WTC11 (cell line): ENCODE results near the gene HS2ST1. TPM values are rescaled to one million over a fixed set of nuclear protein-coding genes. Genes with fewer than 3 reads are reported as not detected.

Source experiments
- ATAC-seq: fragments of 200-7000 bp; cut with Tn5 transposase; 2 replicates; pipeline ENCODE4 v1.10.0; 2021; ENCODE audit warnings: mild to moderate bottlenecking, moderate library complexity
- CTCF ChIA-PET: fragments of 300-600 bp; sonication (Branson Sonifier 250); formaldehyde crosslinking; loops from one replicate; lab custom pipeline; 2021; ENCODE audit warnings: antibody characterized with exemption; lab: Charles Lee
- POLR2A ChIA-PET: fragments of 350-600 bp; sonication (Branson Sonifier 250); formaldehyde crosslinking; loops from one replicate; lab custom pipeline; 2021; ENCODE audit warnings: antibody characterized with exemption; lab: Charles Lee
- DNase-seq: peaks from one replicate; pipeline ENCODE4 v3.0.0; 2021; ENCODE audit warnings: low spot score
- H3K27ac Mint-ChIP-seq: 2 replicates; pipeline ENCODE4 v1.8.0; 2021; ENCODE audit warnings: mixed read lengths
- H3K27me3 Mint-ChIP-seq: 2 replicates; pipeline ENCODE4 v1.8.0; 2021; ENCODE audit warnings: low read depth, mild to moderate bottlenecking, moderate library complexity, mixed read lengths
- H3K36me3 Mint-ChIP-seq: 2 replicates; pipeline ENCODE4 v1.8.0; 2021; ENCODE audit warnings: mixed read lengths
- H3K4me1 Mint-ChIP-seq: 2 replicates; pipeline ENCODE4 v1.8.0; 2022; ENCODE audit warnings: mixed read lengths
- H3K4me3 Mint-ChIP-seq: 2 replicates; pipeline ENCODE4 v1.8.0; 2021; ENCODE audit warnings: mild to moderate bottlenecking, moderate library complexity, mixed read lengths
- H3K9me3 Mint-ChIP-seq: 2 replicates; pipeline ENCODE4 v1.8.0; 2021; ENCODE audit warnings: mixed read lengths
- AFF4 ChIP-seq: sonication (generic); formaldehyde crosslinking; IDR thresholded peaks from 2 replicates; pipeline ENCODE4 v1.8.1; 2023; ENCODE audit warnings: mild to moderate bottlenecking, missing genetic modification reagents, borderline replicate concordance
- CREM ChIP-seq: sonication (generic); formaldehyde crosslinking; IDR thresholded peaks from 2 replicates; pipeline ENCODE4 v1.8.1; 2022; ENCODE audit warnings: mild to moderate bottlenecking, missing genetic modification reagents, moderate library complexity
- E2F5 ChIP-seq: sonication (generic); formaldehyde crosslinking; IDR thresholded peaks from 2 replicates; pipeline ENCODE4 v1.8.1; 2022; ENCODE audit warnings: mild to moderate bottlenecking, moderate library complexity, missing genetic modification reagents
- ESRRA ChIP-seq: sonication (generic); formaldehyde crosslinking; IDR thresholded peaks from 2 replicates; pipeline ENCODE4 v1.8.1; 2022; ENCODE audit warnings: mild to moderate bottlenecking, missing genetic modification reagents, borderline replicate concordance
- HMGA2 ChIP-seq: fragments of 250-450 bp; sonication (Bioruptor Pico); IDR thresholded peaks from 2 replicates; pipeline ENCODE4 v1.4.0; 2021; ENCODE audit warnings: mild to moderate bottlenecking, moderate library complexity
- MAX ChIP-seq: sonication (generic); formaldehyde crosslinking; IDR thresholded peaks from 2 replicates; pipeline ENCODE4 v1.8.0; 2022; ENCODE audit warnings: mild to moderate bottlenecking, missing genetic modification reagents
- MXD4 ChIP-seq: fragments of 250-450 bp; sonication (Bioruptor Pico); IDR thresholded peaks from 2 replicates; pipeline ENCODE4 v1.8.0; 2021; ENCODE audit warnings: mild to moderate bottlenecking, moderate library complexity, borderline replicate concordance
- NR1H2 ChIP-seq: sonication (generic); formaldehyde crosslinking; IDR thresholded peaks from 2 replicates; pipeline ENCODE4 v1.9.0; 2021; ENCODE audit warnings: mild to moderate bottlenecking, moderate library complexity, missing genetic modification reagents
- OVOL2 ChIP-seq: fragments of 250-450 bp; sonication (Bioruptor Pico); IDR thresholded peaks from 2 replicates; pipeline ENCODE4 v1.9.0; 2021; ENCODE audit warnings: mild to moderate bottlenecking, borderline replicate concordance
- ZMAT4 ChIP-seq: fragments of 250-450 bp; sonication (Bioruptor Pico); IDR thresholded peaks from 2 replicates; pipeline ENCODE4 v1.9.0; 2021; ENCODE audit warnings: mild to moderate bottlenecking
- ZNF281 ChIP-seq: sonication (generic); formaldehyde crosslinking; IDR thresholded peaks from 2 replicates; pipeline ENCODE4 v1.8.0; 2023; ENCODE audit warnings: mild to moderate bottlenecking, missing genetic modification reagents
- ZNF671 ChIP-seq: fragments of 250-450 bp; sonication (Bioruptor Pico); IDR thresholded peaks from 2 replicates; pipeline ENCODE4 v1.8.0; 2021; ENCODE audit warnings: mild to moderate bottlenecking
- total RNA-seq: library from RNA; stranded (reverse); gene quantifications from 3 replicates; pipeline ENCODE4 v1.2.3, GENCODE V29; 2021

HS2ST1 gene
- total RNA-seq, 1 experiment from 2014 or later: 24.7 TPM

- H3K4me3 Mint-ChIP-seq: no peak overlapping the region
Measured at GRCh38 chr1:86970938-86971337, 56.5 kb downstream of the HS2ST1 start.

More at GRCh38 chr1:86970938-86971337, 56.5 kb downstream of the HS2ST1 start:
- H3K4me1 Mint-ChIP-seq: peaks cover 22% of the 10 kb centered on the region
- no peaks in the 10 kb centered on the region for H3K36me3 Mint-ChIP-seq
- no peaks in the 10 kb centered on the region for H3K9me3 Mint-ChIP-seq
- no peak for ATAC-seq
- CTCF ChIA-PET: no interaction called here
- POLR2A ChIA-PET: interaction anchor here (0.6 kb wide), 1 partner anchor 10 kb away, joined by 3 read pairs; no protein-coding TSS in a partner anchor
- no peak for DNase-seq
- no peak overlapping the region for H3K27ac Mint-ChIP-seq
- H3K27me3 Mint-ChIP-seq: no peaks in the 10 kb centered on the region
- TF ChIP-seq OVOL2 (CRISPR knock-in tag) (no peak), E2F5 (CRISPR knock-in tag) (no peak), ZMAT4 (CRISPR knock-in tag) (no peak), NR1H2 (CRISPR knock-in tag) (no peak), ESRRA (CRISPR knock-in tag) (no peak), MAX (no peak), ZNF281 (CRISPR knock-in tag) (no peak), MXD4 (CRISPR knock-in tag) (no peak), HMGA2 (CRISPR knock-in tag) (no peak), ZNF671 (CRISPR knock-in tag) (no peak), AFF4 (CRISPR knock-in tag) (no peak), CREM (CRISPR knock-in tag) (no peak)
- TF ChIP-seq, all 79 proteins: peak for 0
